Measurements from ENCODE around the gene DVL2.
A peak's percentile ranks its signal among the peaks of the same experiment; 100 is the strongest.

Gene DVL2

GRCh38 chr17:7238420-7239090, 4.2 kb upstream of the DVL2 start:
- DNase-seq (ENCODE audit: low read depth in 2 of 2): no peak

GRCh38 chr17:7237761-7238419, 3.6 kb upstream of the DVL2 start:
- DNase-seq (ENCODE audit: low read depth in 2 of 2): peak; percentile 84 to 86

- DNase-seq (ENCODE audit: low read depth in 2 of 2): no peak
Observed at GRCh38 chr17:7237266-7237760, 3.0 kb upstream of the DVL2 start.

DNA sequence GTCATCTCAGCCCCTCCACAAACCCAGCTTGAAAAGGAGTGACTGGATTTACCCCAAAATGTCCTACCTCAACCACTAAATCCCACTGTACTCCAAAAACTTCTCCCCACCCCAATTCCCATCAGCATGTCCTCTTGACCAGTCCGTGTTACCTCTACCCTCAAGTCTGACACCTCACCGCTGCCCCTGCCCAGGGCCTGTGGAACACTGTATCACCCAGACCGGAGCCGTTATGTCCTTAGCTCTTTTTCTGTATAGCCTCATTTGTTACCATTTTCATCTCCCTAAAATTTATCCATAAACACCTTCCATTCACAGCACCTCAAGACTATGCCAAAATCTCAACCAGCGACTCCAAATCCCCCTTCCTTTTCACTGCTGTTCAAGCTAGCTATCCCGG, 2.5 kb upstream of the DVL2 start:
- no peak for DNase-seq (ENCODE audit: low read depth in 2 of 2)

GRCh38 chr17:7235693-7236665, 1.7 kb upstream of the DVL2 start:
- DNase-seq (ENCODE audit: low read depth in 2 of 2): no peak

- no peak for DNase-seq (ENCODE audit: low read depth in 2 of 2)
Observed at GRCh38 chr17:7233701-7234082, 625 bp downstream of the DVL2 start.

GRCh38 chr17:7232114-7232513, 2.2 kb downstream of the DVL2 start:
- DNase-seq (ENCODE audit: low read depth in 2 of 2): no peak

DNA sequence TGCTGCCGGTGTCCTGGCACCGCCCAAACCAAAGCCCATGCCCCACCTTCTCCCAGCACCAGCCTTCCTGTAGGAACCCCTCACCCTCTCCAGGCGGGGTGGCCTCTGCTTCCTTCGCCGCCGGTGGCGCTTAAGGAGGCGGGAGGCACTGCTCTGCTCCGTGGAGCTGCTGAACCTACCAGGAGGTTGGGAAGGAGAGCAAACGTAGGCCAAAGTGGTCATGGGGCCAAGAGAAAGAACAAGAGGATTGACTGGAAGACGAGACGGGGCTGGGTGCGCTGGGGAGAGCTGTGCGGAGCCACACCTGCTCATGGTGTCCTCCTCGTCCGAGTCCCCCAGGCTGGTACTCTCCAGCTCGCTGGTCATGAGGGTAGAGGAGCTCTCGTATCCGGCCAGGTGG, 4.8 kb downstream of the DVL2 start:
- DNase-seq (ENCODE audit: low read depth in 2 of 2): no peak

DNA sequence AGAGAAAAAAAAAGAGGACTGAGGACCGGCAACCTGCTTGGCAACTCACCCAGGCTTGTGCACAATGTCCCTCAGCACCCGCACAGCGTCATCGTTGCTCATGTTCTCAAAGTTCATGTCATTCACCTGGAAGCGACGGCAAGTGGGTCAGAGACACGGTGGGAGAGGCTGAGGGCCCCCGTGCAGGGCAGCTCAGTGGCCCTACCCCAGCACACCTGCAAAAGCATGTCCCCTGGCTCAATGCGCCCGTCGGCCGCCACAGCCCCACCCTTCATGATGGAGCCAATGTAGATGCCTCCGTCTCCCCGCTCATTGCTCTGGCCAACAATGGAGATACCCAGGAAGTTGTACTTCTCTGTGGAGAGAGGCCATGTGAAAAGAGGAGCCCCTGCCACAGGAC, 5.4 kb downstream of the DVL2 start:
- DNase-seq (ENCODE audit: low read depth in 2 of 2): no peak

GRCh38 chr17:7226721-7227710, 7.3 kb downstream of the DVL2 start:
- no peak for DNase-seq (ENCODE audit: low read depth in 2 of 2)

DNA sequence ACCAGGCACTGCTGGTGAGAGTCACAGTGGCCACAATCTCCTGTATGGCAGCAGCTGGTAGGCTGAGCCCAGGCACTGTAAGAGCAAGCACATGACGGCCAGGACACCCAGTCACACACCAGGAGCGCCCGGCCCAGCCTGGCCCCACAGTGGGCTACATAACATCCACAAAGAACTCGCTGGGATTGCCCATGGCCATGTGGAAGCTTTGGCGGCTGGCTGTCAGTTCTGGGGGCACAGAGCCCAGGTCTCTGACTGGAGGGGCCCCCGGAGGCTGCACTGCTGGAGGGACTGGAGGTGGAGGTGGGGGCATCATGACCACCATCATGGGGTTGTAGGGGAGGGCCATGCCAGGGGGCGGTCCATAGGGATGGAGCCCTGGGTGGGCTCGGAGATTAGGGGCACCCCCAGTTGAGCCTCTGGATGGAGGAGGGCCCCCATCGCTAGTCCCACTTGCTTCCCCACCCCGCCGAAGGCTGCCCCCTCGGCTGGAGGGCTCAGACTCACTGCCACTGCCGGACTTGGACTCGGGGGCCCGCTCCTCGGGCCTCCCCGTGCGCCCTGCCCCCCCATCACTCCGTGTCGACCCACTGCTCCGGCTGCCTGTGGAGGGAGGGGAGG, 8.5 kb downstream of the DVL2 start:
- no peak for DNase-seq (ENCODE audit: low read depth in 2 of 2)

- no peak for DNase-seq (ENCODE audit: low read depth in 2 of 2)
Observed at GRCh38 chr17:7224661-7225111, 9.6 kb downstream of the DVL2 start.

DNA sequence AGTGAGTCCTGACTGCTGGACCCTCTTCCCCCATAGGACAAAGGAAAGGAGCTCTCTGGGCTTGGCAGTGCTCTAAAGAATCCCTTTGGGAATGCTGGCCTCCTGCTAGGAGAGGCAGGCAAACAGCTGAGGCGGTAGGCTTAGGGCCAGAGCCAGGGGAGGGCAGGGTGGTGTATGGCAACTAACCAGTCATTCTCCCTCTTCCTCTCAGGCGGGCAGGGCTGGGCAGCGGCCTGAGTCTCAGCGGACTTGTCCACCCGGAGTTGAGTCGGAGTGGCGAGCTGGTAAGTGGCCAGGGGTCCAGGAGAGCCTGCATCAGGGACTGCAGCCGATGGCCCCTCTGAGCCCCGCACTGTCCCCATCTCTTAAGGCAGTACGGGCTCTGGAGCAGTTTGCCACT, 10.2 kb downstream of the DVL2 start:
- no peak for DNase-seq (ENCODE audit: low read depth in 2 of 2)

- no peak for DNase-seq (ENCODE audit: low read depth in 2 of 2)
Observed at GRCh38 chr17:7223375-7223774, 10.9 kb downstream of the DVL2 start.

- no peak for DNase-seq (ENCODE audit: low read depth in 2 of 2)
Observed at GRCh38 chr17:7222972-7223292, 11.4 kb downstream of the DVL2 start.

DNA sequence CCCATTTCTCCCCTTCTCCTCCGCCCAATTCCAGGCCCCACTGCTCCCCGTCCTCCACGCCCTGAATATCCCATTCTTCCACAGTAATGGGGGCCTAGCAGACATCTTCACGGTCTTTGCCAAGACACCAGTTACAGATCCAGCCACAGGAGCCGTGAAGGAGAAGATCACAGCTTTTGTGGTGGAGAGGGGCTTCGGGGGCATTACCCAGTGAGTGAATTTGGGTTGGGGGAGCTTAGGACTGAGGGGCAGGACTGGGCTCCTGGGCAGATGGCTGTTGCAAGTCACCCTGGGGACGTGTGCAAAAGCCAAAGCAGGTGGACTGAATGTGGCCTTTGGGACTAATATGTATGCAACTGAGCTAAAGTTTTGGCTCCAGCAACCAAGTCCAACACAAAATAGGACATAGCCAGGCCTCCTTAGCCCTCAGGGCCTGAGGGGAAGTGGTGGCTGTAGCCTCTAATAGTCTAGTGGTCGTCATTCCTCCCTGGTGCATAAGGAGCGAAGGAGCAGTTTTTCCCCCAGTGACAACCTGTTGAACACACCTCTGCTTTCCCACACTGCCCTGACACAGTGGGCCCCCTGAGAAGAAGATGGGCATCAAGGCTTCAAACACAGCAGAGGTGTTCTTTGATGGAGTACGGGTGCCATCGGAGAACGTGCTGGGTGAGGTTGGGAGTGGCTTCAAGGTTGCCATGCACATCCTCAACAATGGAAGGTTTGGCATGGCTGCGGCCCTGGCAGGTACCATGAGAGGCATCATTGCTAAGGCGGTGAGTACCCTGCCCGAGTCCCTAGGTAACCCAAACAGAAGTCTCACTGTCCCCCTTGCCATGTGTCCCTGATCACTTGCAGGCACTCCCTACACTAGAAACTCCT, 12.0 kb downstream of the DVL2 start:
- no peak for DNase-seq (ENCODE audit: low read depth in 2 of 2)

DNA sequence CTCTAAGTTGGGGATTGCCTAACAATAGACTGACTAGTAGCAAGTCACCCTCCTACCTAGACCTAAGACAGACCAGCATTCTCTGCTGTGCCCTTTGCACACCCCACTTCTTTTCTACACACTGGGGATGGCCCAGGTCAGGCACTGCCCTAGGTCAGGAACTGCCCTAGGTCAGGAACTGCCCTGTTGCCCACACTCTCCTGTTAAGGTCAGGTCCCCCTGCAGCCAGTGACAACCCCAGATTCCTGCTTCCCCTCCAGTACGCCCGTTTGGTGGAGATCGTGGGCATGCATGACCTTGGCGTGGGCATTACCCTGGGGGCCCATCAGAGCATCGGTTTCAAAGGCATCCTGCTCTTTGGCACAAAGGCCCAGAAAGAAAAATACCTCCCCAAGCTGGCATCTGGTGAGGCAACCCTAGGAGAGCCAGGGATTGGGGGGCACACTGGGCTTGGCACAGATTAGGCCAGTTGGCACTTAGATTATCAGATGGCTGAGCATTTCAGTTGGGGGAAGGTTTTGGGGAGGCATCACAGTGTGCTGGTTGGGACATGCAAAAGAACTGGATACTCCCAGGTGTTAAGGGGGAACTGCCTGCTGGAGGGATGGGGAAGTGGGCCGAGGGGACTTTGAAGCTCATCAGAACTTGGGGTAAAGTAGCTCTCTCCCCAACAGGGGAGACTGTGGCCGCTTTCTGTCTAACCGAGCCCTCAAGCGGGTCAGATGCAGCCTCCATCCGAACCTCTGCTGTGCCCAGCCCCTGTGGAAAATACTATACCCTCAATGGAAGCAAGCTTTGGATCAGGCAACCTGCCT, 12.8 kb downstream of the DVL2 start:
- no peak for DNase-seq (ENCODE audit: low read depth in 2 of 2)

DNA sequence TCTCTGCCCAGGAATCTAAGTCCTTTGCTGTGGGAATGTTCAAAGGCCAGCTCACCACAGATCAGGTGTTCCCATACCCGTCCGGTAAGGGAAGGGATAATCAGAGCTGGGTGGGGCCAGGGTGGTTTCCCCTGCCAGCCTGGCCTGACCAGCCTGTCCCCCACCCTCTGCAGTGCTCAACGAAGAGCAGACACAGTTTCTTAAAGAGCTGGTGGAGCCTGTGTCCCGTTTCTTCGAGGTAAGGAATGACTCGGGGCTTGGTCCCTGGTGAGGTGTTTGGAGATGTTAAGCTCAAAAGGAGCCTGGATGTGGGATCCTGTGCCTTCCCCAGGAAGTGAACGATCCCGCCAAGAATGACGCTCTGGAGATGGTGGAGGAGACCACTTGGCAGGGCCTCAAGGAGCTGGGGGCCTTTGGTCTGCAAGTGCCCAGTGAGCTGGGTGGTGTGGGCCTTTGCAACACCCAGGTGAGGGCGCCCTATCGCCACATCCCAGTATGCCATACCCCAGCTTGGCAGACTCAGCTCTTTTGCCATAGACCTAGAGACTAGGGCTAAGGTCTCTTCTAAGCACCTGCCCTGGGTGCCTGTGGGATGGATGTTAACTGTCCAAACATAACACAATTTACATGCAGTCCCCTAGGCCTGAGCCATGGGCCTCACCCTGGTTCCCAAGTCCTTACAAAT, 13.6 kb downstream of the DVL2 start:
- DNase-seq (ENCODE audit: low read depth in 2 of 2): no peak
